H9 (cell line): ENCODE data around the gene TRIM28. TPM values are rescaled to one million over a fixed set of nuclear protein-coding genes. Genes with fewer than 3 reads are reported as not detected.

ENCODE experiments used
- DNase-seq: peaks from one replicate; pipeline ENCODE4 v3.0.0-alpha.2; 2017
- H2AFZ ChIP-seq: one replicate; pipeline ENCODE4 v1.6.1; 2013; ENCODE audit warnings: mild to moderate bottlenecking, low read length, control low read depth, moderate library complexity
- H2AK5ac ChIP-seq: 2 replicates; pipeline ENCODE4 v1.6.1; 2013; ENCODE audit warnings: low read length, control low read depth, mixed read lengths; ENCODE audit not compliant: insufficient read length
- H2BK120ac ChIP-seq: one replicate; pipeline ENCODE4 v1.6.1; 2013; ENCODE audit warnings: low read depth, mild to moderate bottlenecking, low read length, control low read depth, inconsistent platforms; ENCODE audit not compliant: poor library complexity, severe bottlenecking
- H2BK12ac ChIP-seq: 2 replicates; pipeline ENCODE4 v1.6.1; 2013; ENCODE audit warnings: low read length, control low read depth, mixed read lengths, low read depth; ENCODE audit not compliant: insufficient read length
- H2BK15ac ChIP-seq: 2 replicates; pipeline ENCODE4 v1.6.1; 2013; ENCODE audit warnings: low read depth, low read length, control low read depth
- H2BK20ac ChIP-seq: one replicate; pipeline ENCODE4 v1.6.1; 2013; ENCODE audit warnings: low read depth, mild to moderate bottlenecking, low read length, control low read depth, inconsistent platforms; ENCODE audit not compliant: poor library complexity, severe bottlenecking
- H2BK5ac ChIP-seq: 2 replicates; pipeline ENCODE4 v1.6.1; 2013; ENCODE audit warnings: low read length, control low read depth, mixed read lengths; ENCODE audit not compliant: insufficient read length
- H3K14ac ChIP-seq: 2 replicates; pipeline ENCODE4 v1.6.1; 2013; ENCODE audit warnings: low read length, control low read depth; ENCODE audit not compliant: insufficient read depth
- H3K18ac ChIP-seq: 2 replicates; pipeline ENCODE4 v1.6.1; 2013; ENCODE audit warnings: low read depth, mild to moderate bottlenecking, mixed read lengths, low read length, control low read depth; ENCODE audit not compliant: insufficient read length
- H3K23ac ChIP-seq: 2 replicates; pipeline ENCODE4 v1.6.1; 2013; ENCODE audit warnings: low read length, control low read depth, mixed read lengths, low read depth; ENCODE audit not compliant: insufficient read length
- H3K23me2 ChIP-seq: 2 replicates; pipeline ENCODE4 v1.6.1; 2013; ENCODE audit warnings: low read depth, mild to moderate bottlenecking, mixed read lengths, low read length, control low read depth; ENCODE audit not compliant: insufficient read length, poor library complexity, severe bottlenecking
- H3K27ac ChIP-seq: 2 replicates; pipeline ENCODE4 v1.5.1; 2013; ENCODE audit warnings: low read length, control low read depth, mixed read lengths, low read depth; ENCODE audit not compliant: insufficient read length
- H3K27me3 ChIP-seq: 2 replicates; pipeline ENCODE4 v1.6.1; 2013; ENCODE audit warnings: low read length, control low read depth, inconsistent platforms; ENCODE audit not compliant: insufficient read depth
- H3K4ac ChIP-seq: 2 replicates; pipeline ENCODE4 v1.6.1; 2013; ENCODE audit warnings: low read depth, mild to moderate bottlenecking, control low read depth, inconsistent platforms, low read length, moderate library complexity
- H3K4me1 ChIP-seq: 2 replicates; pipeline ENCODE4 v1.6.1; 2013; ENCODE audit warnings: low read length, control low read depth, inconsistent platforms; ENCODE audit not compliant: insufficient read depth
- H3K4me2 ChIP-seq: 2 replicates; pipeline ENCODE4 v1.6.1; 2013; ENCODE audit warnings: low read length, control low read depth, mixed read lengths; ENCODE audit not compliant: insufficient read length, insufficient read depth
- H3K56ac ChIP-seq: 2 replicates; pipeline ENCODE4 v1.6.1; 2013; ENCODE audit warnings: low read depth, mild to moderate bottlenecking, mixed read lengths, low read length, control low read depth; ENCODE audit not compliant: insufficient read length
- H3K79me1 ChIP-seq: 2 replicates; pipeline ENCODE4 v1.6.1; 2013; ENCODE audit warnings: low read depth, mild to moderate bottlenecking, moderate library complexity, low read length, control low read depth, inconsistent platforms; ENCODE audit not compliant: insufficient read depth, poor library complexity, severe bottlenecking
- H3K79me2 ChIP-seq: 2 replicates; pipeline ENCODE4 v1.6.1; 2013; ENCODE audit warnings: low read length, control low read depth, inconsistent platforms; ENCODE audit not compliant: insufficient read depth
- H3K9ac ChIP-seq: 2 replicates; pipeline ENCODE4 v1.6.1; 2013; ENCODE audit warnings: low read length, control low read depth, mixed read lengths; ENCODE audit not compliant: insufficient read length; ENCODE audit errors: extremely low read depth
- H3K9me3 ChIP-seq: one replicate; pipeline ENCODE4 v1.6.1; 2013; ENCODE audit warnings: low read depth, low read length, inconsistent platforms; ENCODE audit not compliant: control insufficient read depth
- H3T11ph ChIP-seq: one replicate; pipeline ENCODE4 v1.6.1; 2013; ENCODE audit warnings: mild to moderate bottlenecking, low read length, control low read depth, inconsistent platforms
- H4K20me1 ChIP-seq: one replicate; pipeline ENCODE4 v1.6.1; 2013; ENCODE audit not compliant: control insufficient read depth, insufficient read length, insufficient read depth
- H4K5ac ChIP-seq: 2 replicates; pipeline ENCODE4 v1.6.1; 2013; ENCODE audit warnings: low read depth, mild to moderate bottlenecking, mixed read lengths, low read length, control low read depth; ENCODE audit not compliant: insufficient read length
- H4K8ac ChIP-seq: replicated peaks from 2 replicates; pipeline ENCODE4 v1.6.1; 2013; ENCODE audit warnings: low read length, control low read depth, mixed read lengths, low read depth; ENCODE audit not compliant: insufficient read length
- H4K91ac ChIP-seq: 2 replicates; pipeline ENCODE4 v1.6.1; 2013; ENCODE audit warnings: low read depth, mild to moderate bottlenecking, moderate library complexity, mixed read lengths, low read length, control low read depth; ENCODE audit not compliant: insufficient read length
- H3K27ac Mint-ChIP-seq, 3 experiments: 2 replicates in 2 of 3; 3 replicates in 1 of 3; pipeline ENCODE4 v1.8.0; 2020 to 2021; ENCODE audit warnings: mixed read lengths in 3 of 3, mild to moderate bottlenecking in 1 of 3, moderate library complexity in 1 of 3
- H3K27me3 Mint-ChIP-seq: 2 replicates; pipeline ENCODE4 v1.8.0; 2021; ENCODE audit warnings: low read depth, mild to moderate bottlenecking, moderate library complexity, mixed read lengths
- H3K36me3 Mint-ChIP-seq, 3 experiments: 2 replicates in 2 of 3; 3 replicates in 1 of 3; pipeline ENCODE4 v1.8.0; 2020 to 2021; ENCODE audit warnings: low read depth in 3 of 3, mixed read lengths in 3 of 3; ENCODE audit not compliant: insufficient read depth in 1 of 3
- H3K4me1 Mint-ChIP-seq, 2 experiments: 2 replicates each; pipeline ENCODE4 v1.8.0; 2020; ENCODE audit warnings: mixed read lengths in 2 of 2
- H3K4me3 Mint-ChIP-seq, 2 experiments: 2 replicates in 1 of 2; 3 replicates in 1 of 2; pipeline ENCODE4 v1.8.0; 2020 to 2021; ENCODE audit warnings: mild to moderate bottlenecking in 2 of 2, mixed read lengths in 2 of 2, moderate library complexity in 1 of 2
- H3K9me3 Mint-ChIP-seq, 2 experiments: 2 replicates in 1 of 2; 3 replicates in 1 of 2; pipeline ENCODE4 v1.8.0; 2020; ENCODE audit warnings: mild to moderate bottlenecking in 2 of 2, mixed read lengths in 2 of 2, moderate library complexity in 1 of 2
- WGBS: extraction: QIAGEN DNeasy Blood & Tissue Kit; methylation state at CpG from one replicate; pipeline ENCODE4 v1.1.7; 2013; ENCODE audit warnings: missing lambda C conversion rate, low lambda C conversion rate, mixed read lengths; ENCODE audit not compliant: insufficient read length; ENCODE audit errors: extremely low coverage; 5-methylcytosine and 5-hydroxymethylcytosine counted together
- total RNA-seq: library from RNA; stranded (reverse); gene quantifications from 2 replicates; pipeline ENCODE4 v1.2.1, GENCODE V29; 2021
- TF ChIP-seq, protein P1 (sequence below): fragments of 200-600 bp; sonication (generic); conservative IDR thresholded peaks from 3 replicates; pipeline ENCODE4 v1.8.0; 2021; ENCODE audit warnings: antibody characterized with exemption, mild to moderate bottlenecking

TRIM28 gene
- total RNA-seq, 1 experiment from 2014 or later, result 1,084 TPM

GRCh38 chr19:58585442-58586132, 41.7 kb downstream of the TRIM28 start:
- H3K27me3 ChIP-seq, result no peaks in the 10 kb centered on the region
- no peak overlapping the region for H2AFZ ChIP-seq
- no peaks in the 10 kb centered on the region for H3K4me1 ChIP-seq
- H3K4me2 ChIP-seq, result no peak overlapping the region
- no peak overlapping the region for H4K8ac ChIP-seq
- no peak overlapping the region for H2BK15ac ChIP-seq
- Mint-ChIP-seq H3K4me3 (no peak overlapping the region), H3K4me1 (peaks cover 6 to 8% of the 10 kb centered on the region in 2 experiments), H3K27me3 (no peaks in the 10 kb centered on the region), H3K36me3 (peaks cover 13 to 19% (median 14%) of the 10 kb centered on the region in 3 experiments), H3K27ac (no peak overlapping the region), H3K9me3 (no peaks in the 10 kb centered on the region)
- H3K27ac ChIP-seq, result no peak overlapping the region
- no peak overlapping the region for H4K5ac ChIP-seq
- no peak overlapping the region for H3K23ac ChIP-seq
- no peaks in the 10 kb centered on the region for H3K79me2 ChIP-seq
- H3T11ph ChIP-seq, result no peak overlapping the region
- no peak overlapping the region for H2BK120ac ChIP-seq
- no peak overlapping the region for H2AK5ac ChIP-seq
- no peaks in the 10 kb centered on the region for H3K9me3 ChIP-seq
- no peak overlapping the region for H2BK12ac ChIP-seq
- no peak overlapping the region for H2BK5ac ChIP-seq
- no CpG with 5 or more reads among the region's 6 CpGs for WGBS
- no peak overlapping the region for H4K91ac ChIP-seq
- H2BK20ac ChIP-seq, result no peak overlapping the region
- no peak overlapping the region for H3K18ac ChIP-seq
- no peak overlapping the region for H3K14ac ChIP-seq
- peak; percentile 14 for DNase-seq
- no peak overlapping the region for H3K9ac ChIP-seq
- H3K56ac ChIP-seq, result no peak overlapping the region
- H3K79me1 ChIP-seq, result no peaks in the 10 kb centered on the region
- TF ChIP-seq, protein P1, sequence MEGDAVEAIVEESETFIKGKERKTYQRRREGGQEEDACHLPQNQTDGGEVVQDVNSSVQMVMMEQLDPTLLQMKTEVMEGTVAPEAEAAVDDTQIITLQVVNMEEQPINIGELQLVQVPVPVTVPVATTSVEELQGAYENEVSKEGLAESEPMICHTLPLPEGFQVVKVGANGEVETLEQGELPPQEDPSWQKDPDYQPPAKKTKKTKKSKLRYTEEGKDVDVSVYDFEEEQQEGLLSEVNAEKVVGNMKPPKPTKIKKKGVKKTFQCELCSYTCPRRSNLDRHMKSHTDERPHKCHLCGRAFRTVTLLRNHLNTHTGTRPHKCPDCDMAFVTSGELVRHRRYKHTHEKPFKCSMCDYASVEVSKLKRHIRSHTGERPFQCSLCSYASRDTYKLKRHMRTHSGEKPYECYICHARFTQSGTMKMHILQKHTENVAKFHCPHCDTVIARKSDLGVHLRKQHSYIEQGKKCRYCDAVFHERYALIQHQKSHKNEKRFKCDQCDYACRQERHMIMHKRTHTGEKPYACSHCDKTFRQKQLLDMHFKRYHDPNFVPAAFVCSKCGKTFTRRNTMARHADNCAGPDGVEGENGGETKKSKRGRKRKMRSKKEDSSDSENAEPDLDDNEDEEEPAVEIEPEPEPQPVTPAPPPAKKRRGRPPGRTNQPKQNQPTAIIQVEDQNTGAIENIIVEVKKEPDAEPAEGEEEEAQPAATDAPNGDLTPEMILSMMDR, result no peak
- H4K20me1 ChIP-seq, result no peaks in the 10 kb centered on the region
- H3K23me2 ChIP-seq, result no peaks in the 10 kb centered on the region
- no peak overlapping the region for H3K4ac ChIP-seq
